PFSK-1 (cell line): ENCODE measurements around the gene REPS2.

Experiments used
- POLR2AphosphoS5 ChIP-seq: IDR thresholded peaks from 2 replicates; pipeline ENCODE4 v1.6.1; 2012; ENCODE audit warnings: low read depth, mild to moderate bottlenecking, control low read depth, low read length, moderate library complexity
- REST ChIP-seq, 2 experiments: IDR thresholded peaks; 2 replicates each; pipeline versions ENCODE4 v1.6.1 to v1.8.0; 2011 to 2012; ENCODE audit warnings: low read depth in 2 of 2, low read length in 2 of 2, control low read depth in 1 of 2, inconsistent platforms in 1 of 2, mild to moderate bottlenecking in 1 of 2, moderate library complexity in 1 of 2; ENCODE audit not compliant: insufficient read depth in 1 of 2
- TAF1 ChIP-seq: IDR thresholded peaks from 2 replicates; pipeline ENCODE4 v1.6.1; 2012; ENCODE audit warnings: low read length, control low read depth, borderline replicate concordance; ENCODE audit not compliant: insufficient read depth

GRCh38 chrX:17081968-17082367, 135.5 kb downstream of the REPS2 start:
- TF ChIP-seq REST (IDR thresholded peaks at IDR 0.05; ENCODE audit: insufficient read depth in 1 of 2, low read depth in 2 of 2, low read length in 2 of 2) (no peak), POLR2AphosphoS5 (no peak), TAF1 (no peak)
